Measurements from ENCODE around the gene CRLF1.

CRLF1 gene

GRCh38 chr19:18557411-18558201, 49.0 kb downstream of the CRLF1 start, which contains the start of gene KXD1:
TSS of gene KXD1 (plus strand) at chr19:18557870. CDS start at chr19:18562057, 4,187 bp downstream.
- DNase-seq (ENCODE audit: low read depth in 2 of 2), result peak; percentile 98

DNA sequence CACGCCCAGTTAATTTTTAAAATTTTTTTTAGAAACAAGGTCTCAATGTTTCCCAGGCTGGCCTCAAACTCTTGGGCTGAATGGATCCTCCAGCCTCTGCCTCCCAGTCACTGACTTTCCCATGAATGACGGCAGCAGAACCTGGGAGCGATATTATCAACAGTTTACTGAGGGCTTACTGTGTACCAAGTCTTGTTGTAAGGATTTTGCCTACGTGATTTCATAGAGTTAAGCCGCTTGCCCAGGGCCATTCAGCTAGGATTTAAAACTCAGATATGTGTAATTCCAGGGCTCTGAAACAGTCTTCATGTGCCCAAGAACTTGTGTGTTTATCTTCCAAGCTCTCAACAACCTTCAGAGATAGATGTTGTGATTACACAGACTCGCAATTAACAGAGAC, 55.0 kb downstream of the CRLF1 start:
- DNase-seq (ENCODE audit: low read depth in 2 of 2), result no peak

GRCh38 chr19:18543814-18544475, 62.7 kb downstream of the CRLF1 start:
- DNase-seq (ENCODE audit: low read depth in 2 of 2), result peak; percentile 29 to 33
